Thyroid gland (tissue), 4 donors: ENCODE data around the gene BTBD6. TPM values are rescaled to one million over a fixed set of nuclear protein-coding genes. Genes with fewer than 3 reads are reported as not detected.

Experiments used
- DNase-seq, 2 donors: peaks; one replicate each; pipeline ENCODE4 v3.0.0-alpha.2; 2019
- H3K27ac ChIP-seq, 3 donors: fragments of 200-600 bp; sonication (generic); 1 replicate in 2 of 3; 2 replicates in 1 of 3; pipeline ENCODE4 v1.5.1; 2016 to 2019; ENCODE audit warnings: mild to moderate bottlenecking in 1 of 3, moderate library complexity in 1 of 3
- H3K27me3 ChIP-seq: fragments of 200-600 bp; sonication (generic); one replicate; pipeline ENCODE4 v1.5.1; 2019
- H3K36me3 ChIP-seq, 2 donors: fragments of 200-600 bp; sonication (generic); one replicate each; pipeline ENCODE4 v1.5.1; 2016 to 2019
- H3K4me1 ChIP-seq, 2 donors: fragments of 200-600 bp; sonication (generic); one replicate each; pipeline ENCODE4 v1.5.1; 2017 to 2019
- H3K4me3 ChIP-seq, 3 donors: fragments of 200-600 bp; sonication (generic); replicated peaks in 1 of 3; 1 replicate in 2 of 3; 2 replicates in 1 of 3; pipeline ENCODE4 v1.5.1; 2016; ENCODE audit warnings: mild to moderate bottlenecking in 1 of 3
- H3K9me3 ChIP-seq: fragments of 200-600 bp; sonication (generic); one replicate; pipeline ENCODE4 v1.5.1; 2017
- CTCF ChIP-seq, 6 experiments: fragments of 200-600 bp in 3 of 6; fragments of 450-650 bp in 3 of 6; sonication (generic) in 3 of 6; IDR thresholded peaks; one replicate each; pipeline ENCODE4 v1.5.1; 2016 to 2019; ENCODE audit warnings: antibody characterized with exemption in 6 of 6, mild to moderate bottlenecking in 2 of 6, inconsistent platforms in 1 of 6, moderate library complexity in 1 of 6
- POLR2A ChIP-seq, 2 donors: fragments of 450-650 bp; IDR thresholded peaks; one replicate each; pipeline ENCODE4 v1.6.1; 2017; ENCODE audit warnings: antibody characterized with exemption in 2 of 2, mild to moderate bottlenecking in 2 of 2, moderate library complexity in 1 of 2
- WGBS, 2 donors: methylation state at CpG; one replicate each; pipeline ENCODE4 v1.1.5; 2017; 5-methylcytosine and 5-hydroxymethylcytosine counted together
- intact Hi-C: fragments of 100-400 bp; cut with DNase I; formaldehyde crosslinking; loops from one replicate; pipeline ENCODE4 v1.15.1; 2023
- total RNA-seq, 4 donors: library from RNA; depleted of rRNA; stranded (reverse); fragments of >200 nt; gene quantifications; one replicate each; pipeline ENCODE4 v1.2.3, GENCODE V29; 2016

Gene BTBD6
- total RNA-seq, 4 donors from 2014 or later: 35.9 to 58.2 (median 44.2) TPM

- no peak overlapping the region for H3K27ac ChIP-seq
- 85 to 91% methylated on average over 13 to 20 of the region's 21 CpGs for WGBS, 2 donors
- no peak overlapping the region for H3K4me3 ChIP-seq
- H3K9me3 ChIP-seq: no peaks in the 10 kb centered on the region
- H3K36me3 ChIP-seq: peaks cover 4 to 6% of the 10 kb centered on the region in 2 donors
- peaks cover 8 to 10% of the 10 kb centered on the region in 2 donors for H3K4me1 ChIP-seq
- no peak for DNase-seq
- H3K27me3 ChIP-seq: no peaks in the 10 kb centered on the region
- intact Hi-C loops: no loop called here
- TF ChIP-seq POLR2A (IDR thresholded peaks at IDR 0.05): no peak
- no peak for TF ChIP-seq CTCF (IDR thresholded peaks at IDR 0.05)
Measured at GRCh38 chr14:105252552-105253328, 4.4 kb downstream of the BTBD6 start.

DNA sequence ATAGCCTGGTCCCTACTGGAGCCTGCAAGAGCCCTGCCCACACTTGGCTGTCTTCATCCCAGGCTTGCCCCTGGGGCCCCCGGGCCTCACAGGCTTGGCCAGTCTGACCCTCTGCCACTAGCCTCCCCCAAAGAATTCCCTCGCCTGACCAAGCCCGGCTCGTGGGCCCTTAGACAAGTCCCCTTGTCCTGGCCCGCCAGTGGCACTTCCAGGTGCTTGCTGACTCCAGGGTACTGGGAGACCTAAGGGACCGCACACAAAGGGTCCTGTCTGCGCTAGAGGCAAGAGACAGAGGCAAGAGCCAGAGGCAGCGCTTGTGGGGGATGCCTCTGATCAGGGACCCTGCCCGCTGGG lies 5.0 kb downstream of the BTBD6 start:
- Histone ChIP-seq H3K4me3 (no peak overlapping the region), H3K27ac (no peak overlapping the region), H3K9me3 (no peaks in the 10 kb centered on the region), H3K36me3 (peaks cover 4 to 6% of the 10 kb centered on the region in 2 donors), H3K4me1 (peaks cover 4 to 6% of the 10 kb centered on the region in 2 donors), H3K27me3 (no peaks in the 10 kb centered on the region)
- DNase-seq: no peak
- intact Hi-C loops: no loop called here
- 93 to 95% methylated on average over 3 to 4 of the region's 9 CpGs for WGBS, 2 donors
- TF ChIP-seq POLR2A (IDR thresholded peaks at IDR 0.05): no peak

- 88 to 96% methylated on average over 6 of the region's 6 CpGs for WGBS, 2 donors
- no peak overlapping the region for H3K27ac ChIP-seq
Measured at GRCh38 chr14:105255021-105255507, 6.7 kb downstream of the BTBD6 start.

GRCh38 chr14:105256292-105256960 lies 8.1 kb downstream of the BTBD6 start:
- H3K4me1 ChIP-seq: peaks cover under 1 to 3% of the 10 kb centered on the region in 2 donors
- H3K27ac ChIP-seq: no peak overlapping the region
- no peaks in the 10 kb centered on the region for H3K36me3 ChIP-seq
- H3K27me3 ChIP-seq: no peaks in the 10 kb centered on the region
- H3K4me3 ChIP-seq: no peak overlapping the region
- no peaks in the 10 kb centered on the region for H3K9me3 ChIP-seq
- TF ChIP-seq POLR2A (IDR thresholded peaks at IDR 0.05): no peak
- no peak for TF ChIP-seq CTCF (IDR thresholded peaks at IDR 0.05)
- intact Hi-C loops: no loop called here
- no peak for DNase-seq
- 96% methylated on average over 17 to 18 of the region's 19 CpGs for WGBS, 2 donors

More at GRCh38 chr14:105255021-105255507, 6.7 kb downstream of the BTBD6 start:
- Histone ChIP-seq H3K36me3 (peaks cover 4 to 5% of the 10 kb centered on the region in 2 donors), H3K9me3 (no peaks in the 10 kb centered on the region), H3K4me1 (no peaks in the 10 kb centered on the region), H3K27me3 (no peaks in the 10 kb centered on the region), H3K4me3 (no peak overlapping the region)
- intact Hi-C loops: no loop called here
- no peak for DNase-seq
- TF ChIP-seq POLR2A (IDR thresholded peaks at IDR 0.05): no peak
- no peak for TF ChIP-seq CTCF (IDR thresholded peaks at IDR 0.05)

- H3K9me3 ChIP-seq: no peaks in the 10 kb centered on the region
- WGBS, 2 donors: 88 to 90% methylated on average over 14 to 15 of the region's 15 CpGs
- H3K4me3 ChIP-seq: no peak overlapping the region
- no peaks in the 10 kb centered on the region for H3K27me3 ChIP-seq
- peaks cover 8 to 13% of the 10 kb centered on the region in 2 donors for H3K4me1 ChIP-seq
- H3K27ac ChIP-seq: no peak overlapping the region
- no peaks in the 10 kb centered on the region for H3K36me3 ChIP-seq
- TF ChIP-seq POLR2A (IDR thresholded peaks at IDR 0.05): no peak
- TF ChIP-seq CTCF (IDR thresholded peaks at IDR 0.05): no peak
- intact Hi-C loops: no loop called here
- DNase-seq: no peak
Measured at GRCh38 chr14:105257464-105257863, 9.1 kb downstream of the BTBD6 start.
